K562 (cell line): ENCODE measurements around the gene GDF11. TPM values are rescaled to one million over a fixed set of nuclear protein-coding genes. Genes with fewer than 3 reads are reported as not detected.
A peak's percentile ranks its signal among the peaks of the same experiment; 100 is the strongest.

ENCODE experiments used
- ATAC-seq: fragments of 200-7000 bp; cut with Tn5 transposase; 3 replicates; pipeline ENCODE4 v1.9.1; 2020; ENCODE audit warnings: moderate library complexity
- BruUV-seq: library from RNA; stranded (reverse); fragments of 400-500 nt; replicated peaks from 2 replicates; lab custom pipeline; 2021; lab: Mats Ljungman, UMichigan
- CTCF ChIA-PET: fragments of 300-600 bp; formaldehyde crosslinking; extraction: SDS; loops from one replicate; lab custom pipeline; 2021; ENCODE audit warnings: low intra/inter-chr PET ratio; lab: Yijun Ruan, JAX
- POLR2A ChIA-PET: fragments of 300-600, 350-650 bp; sonication (Branson Sonifier 250); formaldehyde crosslinking; extraction: SDS; loops from one replicate; lab custom pipeline; 2021; ENCODE audit warnings: antibody characterized with exemption, inconsistent platforms; lab: Yijun Ruan, JAX
- DNase-seq, 4 experiments: peaks; one replicate each; pipeline versions ENCODE4 v3.0.0 to v3.0.0-alpha.2; 2011 to 2018; ENCODE audit warnings: low spot score in 3 of 4, mixed read lengths in 3 of 4; ENCODE audit errors: extremely low read depth in 1 of 4
- FAIRE-seq: peaks from 2 replicates; lab custom pipeline; 2011; peaks lifted over from hg19 to GRCh38; lab: Jason Lieb, UNC
- H2AFZ ChIP-seq: 2 replicates; pipeline ENCODE4 v1.6.0; 2011; ENCODE audit warnings: low read depth, low read length, control low read depth, inconsistent platforms
- H3K27ac ChIP-seq: fragments of 200-600 bp; 3 replicates; pipeline ENCODE4 v1.8.0; 2011; ENCODE audit warnings: low read depth, mild to moderate bottlenecking, control low read depth, inconsistent platforms, low read length, moderate library complexity, mixed read lengths; ENCODE audit errors: extremely low read depth
- H3K27me3 ChIP-seq, 2 experiments: fragments of 300-600 bp in 1 of 2; 2 replicates in 1 of 2; 3 replicates in 1 of 2; pipeline versions ENCODE4 v1.6.0 to v1.8.0; 2011; ENCODE audit warnings: inconsistent platforms in 2 of 2, low read length in 2 of 2, mild to moderate bottlenecking in 1 of 2, mixed read lengths in 1 of 2, moderate library complexity in 1 of 2; ENCODE audit not compliant: control insufficient read depth in 2 of 2, insufficient read depth in 2 of 2
- H3K36me3 ChIP-seq: fragments of 300-600 bp; 3 replicates; pipeline ENCODE4 v1.8.0; 2011; ENCODE audit warnings: mild to moderate bottlenecking, low read length, inconsistent platforms; ENCODE audit not compliant: control insufficient read depth, insufficient read depth
- H3K4me1 ChIP-seq, 2 experiments: fragments of 200-600 bp in 1 of 2; replicated peaks in 1 of 2; 2 replicates in 1 of 2; 3 replicates in 1 of 2; pipeline versions ENCODE4 v1.5.1 to v1.8.0; 2011; ENCODE audit warnings: inconsistent platforms in 2 of 2, low read length in 2 of 2, mild to moderate bottlenecking in 1 of 2, mixed read lengths in 1 of 2, moderate library complexity in 1 of 2; ENCODE audit not compliant: control insufficient read depth in 2 of 2, insufficient read depth in 2 of 2
- H3K4me2 ChIP-seq: 2 replicates; pipeline ENCODE4 v1.6.1; 2011; ENCODE audit warnings: low read length, control low read depth, inconsistent platforms, mixed read lengths; ENCODE audit not compliant: insufficient read depth
- H3K4me3 ChIP-seq: fragments of 200-600 bp; sonication (generic), shearing (Covaris generic); 2 replicates; pipeline ENCODE4 v1.5.1; 2016; ENCODE audit warnings: control low read depth, inconsistent platforms
- H3K79me2 ChIP-seq: fragments of 200-600 bp; 3 replicates; pipeline ENCODE4 v1.8.0; 2011; ENCODE audit warnings: low read length, inconsistent platforms; ENCODE audit not compliant: control insufficient read depth, insufficient read depth
- H3K9ac ChIP-seq, 2 experiments: 2 replicates each; pipeline versions ENCODE4 v1.6.0 to v1.6.1; 2011; ENCODE audit warnings: low read depth in 2 of 2, low read length in 2 of 2, control low read depth in 1 of 2, inconsistent platforms in 1 of 2, mild to moderate bottlenecking in 1 of 2, mixed read lengths in 1 of 2; ENCODE audit not compliant: insufficient read depth in 1 of 2
- H3K9me1 ChIP-seq: one replicate; pipeline ENCODE4 v1.6.0; 2011; ENCODE audit warnings: inconsistent platforms, mild to moderate bottlenecking, low read length, moderate library complexity; ENCODE audit not compliant: control insufficient read depth, insufficient read depth
- H3K9me3 ChIP-seq: replicated peaks from 2 replicates; pipeline ENCODE4 v1.5.1; 2011; ENCODE audit warnings: low read depth, low read length, inconsistent platforms; ENCODE audit not compliant: control insufficient read depth, insufficient read depth
- H4K20me1 ChIP-seq: replicated peaks from 2 replicates; pipeline ENCODE4 v1.6.1; 2011; ENCODE audit warnings: low read length, inconsistent platforms, mixed read lengths; ENCODE audit not compliant: control insufficient read depth, insufficient read depth
- CC2D1A ChIP-seq: fragments of 450-650 bp; IDR thresholded peaks from 2 replicates; pipeline ENCODE4 v1.6.1; 2017; ENCODE audit warnings: mild to moderate bottlenecking
- KLF6 ChIP-seq: fragments of 250-450 bp; sonication (Bioruptor Pico); IDR thresholded peaks from 2 replicates; pipeline ENCODE4 v1.4.0; 2020; ENCODE audit warnings: mild to moderate bottlenecking, moderate library complexity, borderline replicate concordance
- NCOA2 ChIP-seq, 2 experiments: fragments of 450-650 bp; IDR thresholded peaks; 2 replicates each; pipeline ENCODE4 v1.6.1; 2018; ENCODE audit warnings: mild to moderate bottlenecking in 2 of 2, moderate library complexity in 1 of 2; ENCODE audit not compliant: partially characterized antibody in 2 of 2
- RAD21 ChIP-seq, 2 experiments: fragments of 250-450 bp in 1 of 2; fragments of 450-650 bp in 1 of 2; sonication (Bioruptor Pico) in 1 of 2; formaldehyde crosslinking in 1 of 2; IDR thresholded peaks in 1 of 2; conservative IDR thresholded peaks in 1 of 2; 2 replicates each; pipeline versions ENCODE4 v1.4.0 to v1.8.0; 2020 to 2022; ENCODE audit warnings: mild to moderate bottlenecking in 2 of 2, moderate library complexity in 1 of 2
- SPI1 ChIP-seq: IDR thresholded peaks from 2 replicates; pipeline ENCODE4 v1.6.1; 2011; ENCODE audit warnings: low read depth, low read length, control low read depth, borderline replicate concordance
- SRF ChIP-seq, 2 experiments: fragments of 250-450, 450-650 bp in 1 of 2; sonication (Bioruptor Pico) in 1 of 2; sonication (generic) in 1 of 2; formaldehyde crosslinking; IDR thresholded peaks; 2 replicates each; pipeline versions ENCODE4 v1.5.0 to v1.5.1; 2020 to 2022; ENCODE audit warnings: mild to moderate bottlenecking in 1 of 2, missing genetic modification reagents in 1 of 2
- ZKSCAN8 ChIP-seq: fragments of 200-800 bp; sonication (Bioruptor generic); IDR thresholded peaks from 2 replicates; pipeline ENCODE4 v1.6.1; 2016; ENCODE audit warnings: missing genetic modification characterization, missing compliant biosample characterization
- ZNF23 ChIP-seq: fragments of 250-450 bp; sonication (Bioruptor Pico); IDR thresholded peaks from 2 replicates; pipeline ENCODE4 v1.4.0; 2020; ENCODE audit warnings: mild to moderate bottlenecking
- ZNF408 ChIP-seq: fragments of 250-450 bp; sonication (Bioruptor Pico); IDR thresholded peaks from 2 replicates; pipeline ENCODE4 v1.4.0; 2020; ENCODE audit warnings: low read depth, mild to moderate bottlenecking, moderate library complexity
- WGBS: fragments of 100-300 bp; shearing (Covaris generic); methylation state at CpG from one replicate; pipeline ENCODE4 v1.1.6; 2016; ENCODE audit warnings: low coverage, mixed read lengths; ENCODE audit not compliant: insufficient coverage; ENCODE audit errors: missing lambda C conversion rate; 5-methylcytosine and 5-hydroxymethylcytosine counted together
- in situ Hi-C: fragments of 300-500 bp; cut with MboI; formaldehyde crosslinking; loops from 4 replicates; pipeline ENCODE4 v1.15.0; 2018; ENCODE audit warnings: inconsistent platforms, mixed read lengths
- intact Hi-C: fragments of 100-400 bp; cut with micrococcal nuclease; formaldehyde crosslinking; loops from 2 replicates; pipeline ENCODE4 v1.14.2; 2022
- polyA plus RNA-seq, 8 experiments: library from polyadenylated mRNA; depleted of rRNA in 4 of 8; stranded (reverse) in 5 of 8; unstranded in 3 of 8; fragments of >200 nt; fragmentation: Nextera tagmentation in 2 of 8; fragmentation: Illumina TruSeq in 1 of 8; extraction: Ambion mirVana in 2 of 8; extraction: Trizol in 1 of 8; gene quantifications; 2 replicates each; pipeline versions ENCODE4 v1.2.1 to v1.2.3, GENCODE V29; 2011 to 2014; ENCODE audit warnings: inconsistent platforms in 1 of 8, missing spikeins in 1 of 8
- total RNA-seq, 7 experiments: library from RNA; depleted of rRNA in 6 of 7; stranded (reverse); fragments of >200 nt in 6 of 7; fragmentation: Illumina TruSeq in 2 of 7; extraction: Trizol in 2 of 7; gene quantifications; 2 replicates each; pipeline versions ENCODE4 v1.2.1 to v1.2.3, GENCODE V29; 2011 to 2021; ENCODE audit warnings: low replicate concordance in 1 of 7
- TF ChIP-seq, protein P1 (sequence below): fragments of 150-350 bp; IDR thresholded peaks from 2 replicates; pipeline ENCODE4 v1.6.1; 2014; ENCODE audit warnings: low read depth, mild to moderate bottlenecking, low read length, borderline replicate concordance
- TF ChIP-seq, protein P2 (sequence below): fragments of 450-650 bp; IDR thresholded peaks from 2 replicates; pipeline ENCODE4 v1.6.1; 2017; ENCODE audit warnings: antibody characterized with exemption, mild to moderate bottlenecking

GDF11 gene
- total and polyA plus RNA-seq, 9 of the 15 experiments (the other 6 are each of a cell fraction or from before 2014, with no cell fraction given), result 1.4 to 15.7 (median 4.8) TPM

DNA sequence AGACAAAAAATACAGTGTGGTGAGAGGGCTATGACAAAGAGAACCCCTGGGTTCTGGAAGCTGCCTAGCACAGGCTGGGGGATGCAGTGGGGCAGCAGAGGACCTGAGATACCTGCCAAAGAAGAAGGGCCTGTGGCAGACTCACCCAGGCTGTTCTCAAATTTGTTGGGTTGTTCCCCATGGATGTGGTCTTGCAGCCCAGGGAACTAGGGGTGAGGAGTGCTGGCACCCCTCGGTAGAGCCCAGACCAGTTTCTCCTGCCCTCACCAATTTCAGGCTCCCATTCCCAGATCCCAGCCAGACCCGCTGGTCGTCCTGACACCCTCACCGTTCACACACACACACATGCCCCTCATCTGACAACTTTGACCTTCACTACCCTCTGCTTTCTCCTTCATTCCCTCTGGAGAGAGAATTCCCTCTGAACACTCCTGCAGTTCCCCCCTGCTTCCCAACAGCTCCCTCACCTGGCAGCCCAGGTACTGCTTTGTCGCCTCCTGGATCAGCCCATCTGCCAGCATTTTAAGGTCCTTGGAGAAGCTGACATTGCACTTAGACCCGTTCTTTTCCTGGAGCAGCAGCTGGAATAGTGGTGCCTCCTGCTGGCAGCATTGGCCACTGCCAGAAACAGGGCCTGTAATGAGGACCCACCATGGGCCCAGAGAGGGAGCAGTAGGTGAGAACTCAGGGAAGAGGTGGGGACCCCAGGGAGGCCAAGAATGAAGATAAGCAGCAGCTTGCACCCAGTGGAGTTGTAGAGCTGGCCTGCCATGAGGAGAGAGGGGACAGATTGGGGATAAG lies 5.9 kb upstream of the GDF11 start:
- H3K4me1 ChIP-seq, result peaks cover 18% of the 10 kb centered on the region in 2 experiments
- no peak overlapping the region for H3K27ac ChIP-seq
- H2AFZ ChIP-seq, result peak overlapping the region; percentile 95
- intact Hi-C loops (loop anchor here (1.0 to 5.0 kb wide), 4 partner anchors 13 to 550 kb away; a partner anchor contains a TSS), in situ Hi-C loops (loop anchor here (5.0 kb wide), 2 partner anchors 205 to 295 kb away; no protein-coding TSS in a partner anchor)
- ChIA-PET POLR2A (interaction anchor here (0.5 to 3.7 kb wide), 3 partner anchors 8 to 302 kb away, joined by 3 to 25 read pairs (median 3); partner anchors contain the start of gene CD63), CTCF (interaction anchor here (0.7 to 2.2 kb wide), 5 partner anchors 12 to 548 kb away, joined by 3 to 20 read pairs (median 3); a partner anchor contains a TSS)
- 45% methylated on average over 4 of the region's 6 CpGs for WGBS
- H4K20me1 ChIP-seq, result no peaks in the 10 kb centered on the region
- no peaks in the 10 kb centered on the region for H3K9me3 ChIP-seq
- H3K4me3 ChIP-seq, result no peak overlapping the region
- peak; percentile 93 for FAIRE-seq
- H3K27me3 ChIP-seq, result no peaks in the 10 kb centered on the region
- DNase-seq, result peak; percentile 48 to 84 (median 63)
- no peaks in the 10 kb centered on the region for H3K79me2 ChIP-seq
- peak; percentile 88 for ATAC-seq
- H3K36me3 ChIP-seq, result no peaks in the 10 kb centered on the region
- no peak overlapping the region for H3K4me2 ChIP-seq
- no peaks in the 10 kb centered on the region for H3K9me1 ChIP-seq
- peak overlapping the region in 1 of 2 experiments; percentile 1; a peak in 1 of 4 replicates for H3K9ac ChIP-seq
- BruUV-seq, result no TSS peak
- TF ChIP-seq, protein P1, sequence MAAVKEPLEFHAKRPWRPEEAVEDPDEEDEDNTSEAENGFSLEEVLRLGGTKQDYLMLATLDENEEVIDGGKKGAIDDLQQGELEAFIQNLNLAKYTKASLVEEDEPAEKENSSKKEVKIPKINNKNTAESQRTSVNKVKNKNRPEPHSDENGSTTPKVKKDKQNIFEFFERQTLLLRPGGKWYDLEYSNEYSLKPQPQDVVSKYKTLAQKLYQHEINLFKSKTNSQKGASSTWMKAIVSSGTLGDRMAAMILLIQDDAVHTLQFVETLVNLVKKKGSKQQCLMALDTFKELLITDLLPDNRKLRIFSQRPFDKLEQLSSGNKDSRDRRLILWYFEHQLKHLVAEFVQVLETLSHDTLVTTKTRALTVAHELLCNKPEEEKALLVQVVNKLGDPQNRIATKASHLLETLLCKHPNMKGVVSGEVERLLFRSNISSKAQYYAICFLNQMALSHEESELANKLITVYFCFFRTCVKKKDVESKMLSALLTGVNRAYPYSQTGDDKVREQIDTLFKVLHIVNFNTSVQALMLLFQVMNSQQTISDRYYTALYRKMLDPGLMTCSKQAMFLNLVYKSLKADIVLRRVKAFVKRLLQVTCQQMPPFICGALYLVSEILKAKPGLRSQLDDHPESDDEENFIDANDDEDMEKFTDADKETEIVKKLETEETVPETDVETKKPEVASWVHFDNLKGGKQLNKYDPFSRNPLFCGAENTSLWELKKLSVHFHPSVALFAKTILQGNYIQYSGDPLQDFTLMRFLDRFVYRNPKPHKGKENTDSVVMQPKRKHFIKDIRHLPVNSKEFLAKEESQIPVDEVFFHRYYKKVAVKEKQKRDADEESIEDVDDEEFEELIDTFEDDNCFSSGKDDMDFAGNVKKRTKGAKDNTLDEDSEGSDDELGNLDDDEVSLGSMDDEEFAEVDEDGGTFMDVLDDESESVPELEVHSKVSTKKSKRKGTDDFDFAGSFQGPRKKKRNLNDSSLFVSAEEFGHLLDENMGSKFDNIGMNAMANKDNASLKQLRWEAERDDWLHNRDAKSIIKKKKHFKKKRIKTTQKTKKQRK, result no peak
- no peak for TF ChIP-seq ZKSCAN8 (CRISPR knock-in tag)
- no peak for TF ChIP-seq ZNF408 (CRISPR knock-in tag)
- TF ChIP-seq SPI1, result peak; percentile 8; the same call in 1 of the 2 replicates
- peak; percentile 48; the same call in 1 of the 2 replicates for TF ChIP-seq CC2D1A
- no peak for TF ChIP-seq NCOA2 (IDR thresholded peaks at IDR 0.05; ENCODE audit: partially characterized antibody in 2 of 2)
- TF ChIP-seq, protein P2, sequence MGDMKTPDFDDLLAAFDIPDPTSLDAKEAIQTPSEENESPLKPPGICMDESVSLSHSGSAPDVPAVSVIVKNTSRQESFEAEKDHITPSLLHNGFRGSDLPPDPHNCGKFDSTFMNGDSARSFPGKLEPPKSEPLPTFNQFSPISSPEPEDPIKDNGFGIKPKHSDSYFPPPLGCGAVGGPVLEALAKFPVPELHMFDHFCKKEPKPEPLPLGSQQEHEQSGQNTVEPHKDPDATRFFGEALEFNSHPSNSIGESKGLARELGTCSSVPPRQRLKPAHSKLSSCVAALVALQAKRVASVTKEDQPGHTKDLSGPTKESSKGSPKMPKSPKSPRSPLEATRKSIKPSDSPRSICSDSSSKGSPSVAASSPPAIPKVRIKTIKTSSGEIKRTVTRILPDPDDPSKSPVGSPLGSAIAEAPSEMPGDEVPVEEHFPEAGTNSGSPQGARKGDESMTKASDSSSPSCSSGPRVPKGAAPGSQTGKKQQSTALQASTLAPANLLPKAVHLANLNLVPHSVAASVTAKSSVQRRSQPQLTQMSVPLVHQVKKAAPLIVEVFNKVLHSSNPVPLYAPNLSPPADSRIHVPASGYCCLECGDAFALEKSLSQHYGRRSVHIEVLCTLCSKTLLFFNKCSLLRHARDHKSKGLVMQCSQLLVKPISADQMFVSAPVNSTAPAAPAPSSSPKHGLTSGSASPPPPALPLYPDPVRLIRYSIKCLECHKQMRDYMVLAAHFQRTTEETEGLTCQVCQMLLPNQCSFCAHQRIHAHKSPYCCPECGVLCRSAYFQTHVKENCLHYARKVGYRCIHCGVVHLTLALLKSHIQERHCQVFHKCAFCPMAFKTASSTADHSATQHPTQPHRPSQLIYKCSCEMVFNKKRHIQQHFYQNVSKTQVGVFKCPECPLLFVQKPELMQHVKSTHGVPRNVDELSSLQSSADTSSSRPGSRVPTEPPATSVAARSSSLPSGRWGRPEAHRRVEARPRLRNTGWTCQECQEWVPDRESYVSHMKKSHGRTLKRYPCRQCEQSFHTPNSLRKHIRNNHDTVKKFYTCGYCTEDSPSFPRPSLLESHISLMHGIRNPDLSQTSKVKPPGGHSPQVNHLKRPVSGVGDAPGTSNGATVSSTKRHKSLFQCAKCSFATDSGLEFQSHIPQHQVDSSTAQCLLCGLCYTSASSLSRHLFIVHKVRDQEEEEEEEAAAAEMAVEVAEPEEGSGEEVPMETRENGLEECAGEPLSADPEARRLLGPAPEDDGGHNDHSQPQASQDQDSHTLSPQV, result no peak
- peak; percentile 89 to 96 for TF ChIP-seq RAD21 (CRISPR knock-in tag; conservative IDR thresholded peaks at IDR 0.05 in 1 of 2, IDR thresholded peaks at IDR 0.05 in 1 of 2)
- no peak for TF ChIP-seq KLF6
- no peak for TF ChIP-seq ZNF23 (CRISPR knock-in tag)
- no peak for TF ChIP-seq SRF (CRISPR knock-in tag; IDR thresholded peaks at IDR 0.05)
